NCI-H187 treated with DMSO at 0.1 percent for 48 hours (cell line): Measurements from ENCODE around the gene TAMM41.
"Not testable (repeated sequence)": the region's sequence is repeated elsewhere in the genome, so short reads cannot be mapped to it uniquely, and the experiment has no call there.

Experiments
- DNase-seq: peaks from one replicate; lab custom pipeline; 2025; lab: John Stamatoyannopoulos, UW

Gene TAMM41

GRCh38 chr3:11846281-11847266, at the start of gene TAMM41:
Gene TAMM41 (minus strand): TSS chr3:11846885. CDS start chr3:11846636, 249 bp downstream.
- DNase-seq = no peak

- no peak for DNase-seq
Measured at GRCh38 chr3:11878837-11879236, 32.2 kb upstream of the TAMM41 start.

- DNase-seq = not testable (repeated sequence)
Measured at GRCh38 chr3:11874707-11875106, 28.0 kb upstream of the TAMM41 start.

GRCh38 chr3:11863739-11864138, 17.1 kb upstream of the TAMM41 start:
- not testable (repeated sequence) for DNase-seq

- not testable (repeated sequence) for DNase-seq
Measured at GRCh38 chr3:11862584-11862983, 15.9 kb upstream of the TAMM41 start.

GRCh38 chr3:11862145-11862544, 15.5 kb upstream of the TAMM41 start:
- not testable (repeated sequence) for DNase-seq

- not testable (repeated sequence) for DNase-seq
Measured at GRCh38 chr3:11860213-11860612, 13.5 kb upstream of the TAMM41 start.

- DNase-seq = no peak
Measured at GRCh38 chr3:11853450-11853849, 6.8 kb upstream of the TAMM41 start.

GRCh38 chr3:11850003-11850402, 3.3 kb upstream of the TAMM41 start:
- no peak for DNase-seq

GRCh38 chr3:11847607-11848006, 922 bp upstream of the TAMM41 start:
- DNase-seq = no peak

- DNase-seq = no peak
Measured at GRCh38 chr3:11845651-11846050, 1.0 kb downstream of the TAMM41 start.

- DNase-seq = no peak
Measured at GRCh38 chr3:11844891-11845290, 1.8 kb downstream of the TAMM41 start.

GRCh38 chr3:11835028-11835639, 11.6 kb downstream of the TAMM41 start:
- no peak for DNase-seq

GRCh38 chr3:11832981-11833905, 13.4 kb downstream of the TAMM41 start:
- DNase-seq = no peak

GRCh38 chr3:11829416-11829815, 17.3 kb downstream of the TAMM41 start:
- no peak for DNase-seq

GRCh38 chr3:11826628-11827265, 19.9 kb downstream of the TAMM41 start:
- no peak for DNase-seq

GRCh38 chr3:11825301-11825700, 21.4 kb downstream of the TAMM41 start:
- DNase-seq = no peak

GRCh38 chr3:11820531-11821041, 26.1 kb downstream of the TAMM41 start:
- no peak for DNase-seq

GRCh38 chr3:11819146-11819689, 27.5 kb downstream of the TAMM41 start:
- no peak for DNase-seq

- peak; percentile 4 for DNase-seq
Measured at GRCh38 chr3:11818033-11818432, 28.7 kb downstream of the TAMM41 start.

- no peak for DNase-seq
Measured at GRCh38 chr3:11815111-11815510, 31.6 kb downstream of the TAMM41 start.
